Liver (tissue), 9 donors: ENCODE results near the gene CFAP54. TPM values are rescaled to one million over a fixed set of nuclear protein-coding genes. Genes with fewer than 3 reads are reported as not detected.

Experiments used
- DNase-seq: peaks from one replicate; pipeline ENCODE4 v3.0.0-alpha.2; 2017; ENCODE audit warnings: low spot score
- H3K27ac ChIP-seq, 2 donors: one replicate each; pipeline ENCODE4 v1.7.0; 2013; ENCODE audit warnings: inconsistent platforms in 2 of 2, low read length in 2 of 2, control low read depth in 1 of 2, low read depth in 1 of 2, mild to moderate bottlenecking in 1 of 2
- H3K27me3 ChIP-seq, 4 donors: one replicate each; pipeline versions ENCODE4 v1.6.1 to v1.7.0; 2013; ENCODE audit warnings: low read length in 3 of 4, inconsistent platforms in 1 of 4, mild to moderate bottlenecking in 1 of 4, moderate library complexity in 1 of 4; ENCODE audit not compliant: control insufficient read depth in 4 of 4, insufficient read depth in 4 of 4
- H3K36me3 ChIP-seq, 4 donors: one replicate each; pipeline versions ENCODE4 v1.6.1 to v1.7.0; 2013; ENCODE audit warnings: low read length in 3 of 4, mild to moderate bottlenecking in 3 of 4, low read depth in 1 of 4, moderate library complexity in 1 of 4; ENCODE audit not compliant: control insufficient read depth in 4 of 4, insufficient read depth in 3 of 4
- H3K4me1 ChIP-seq, 4 donors: one replicate each; pipeline versions ENCODE4 v1.6.1 to v1.7.0; 2013; ENCODE audit warnings: low read length in 3 of 4, mild to moderate bottlenecking in 3 of 4, moderate library complexity in 1 of 4; ENCODE audit not compliant: control insufficient read depth in 4 of 4, insufficient read depth in 4 of 4
- H3K4me3 ChIP-seq, 3 donors: one replicate each; pipeline versions ENCODE4 v1.6.1 to v1.7.0; 2013; ENCODE audit warnings: low read length in 3 of 3, control low read depth in 1 of 3, low read depth in 1 of 3, mild to moderate bottlenecking in 1 of 3
- H3K9ac ChIP-seq, 2 donors: one replicate each; pipeline ENCODE4 v1.7.0; 2013; ENCODE audit warnings: low read length in 2 of 2, mild to moderate bottlenecking in 2 of 2, moderate library complexity in 2 of 2, control low read depth in 1 of 2, low read depth in 1 of 2
- H3K9me3 ChIP-seq, 4 donors: one replicate each; pipeline versions ENCODE4 v1.6.1 to v1.7.0; 2013; ENCODE audit warnings: low read length in 3 of 4; ENCODE audit not compliant: control insufficient read depth in 4 of 4
- FOXA2 ChIP-seq: IDR thresholded peaks from 2 replicates; pipeline ENCODE4 v1.6.1; 2016; ENCODE audit warnings: antibody characterized with exemption
- HNF4A ChIP-seq, 2 donors: conservative IDR thresholded peaks; 2 replicates each; pipeline ENCODE4 v1.6.1; 2016; ENCODE audit warnings: antibody characterized with exemption in 2 of 2, mild to moderate bottlenecking in 2 of 2
- RAD21 ChIP-seq, 2 donors: IDR thresholded peaks; 2 replicates each; pipeline ENCODE4 v1.6.1; 2016; ENCODE audit warnings: antibody characterized with exemption in 2 of 2, mild to moderate bottlenecking in 2 of 2
- SP1 ChIP-seq: IDR thresholded peaks from 2 replicates; pipeline ENCODE4 v1.6.1; 2018; ENCODE audit warnings: antibody characterized with exemption, mild to moderate bottlenecking
- YY1 ChIP-seq: IDR thresholded peaks from 2 replicates; pipeline ENCODE4 v1.6.1; 2016; ENCODE audit warnings: antibody characterized with exemption, mild to moderate bottlenecking
- WGBS: extraction: QIAGEN DNeasy Blood & Tissue Kit; methylation state at CpG from one replicate; pipeline ENCODE4 v1.1.7; 2013; 5-methylcytosine and 5-hydroxymethylcytosine counted together
- polyA plus RNA-seq, 2 donors: library from polyadenylated mRNA; stranded (reverse) in 1 of 2; unstranded in 1 of 2; fragments of 200-250 nt in 1 of 2; fragments of >200 nt in 1 of 2; fragmentation: Nextera tagmentation in 1 of 2; extraction: Ambion mirVana in 1 of 2; gene quantifications; one replicate each; pipeline versions ENCODE4 v1.2.1 to v1.2.3, GENCODE V29; 2013 to 2015
- total RNA-seq, 2 donors: library from RNA; depleted of rRNA; stranded (reverse); fragments of >200 nt; gene quantifications; one replicate each; pipeline ENCODE4 v1.2.3, GENCODE V29; 2014
- TF ChIP-seq, protein P1 (sequence below): IDR thresholded peaks from 2 replicates; pipeline ENCODE4 v1.6.1; 2016; ENCODE audit warnings: antibody characterized with exemption
- TF ChIP-seq, protein P2 (sequence below): fragments of 150-350 bp; IDR thresholded peaks from 2 replicates; pipeline ENCODE4 v1.5.1; 2017; ENCODE audit warnings: improper control_type of control experiment, low read depth, low read length; ENCODE audit not compliant: missing input control
- TF ChIP-seq, protein P3 (sequence below): IDR thresholded peaks from 2 replicates; pipeline ENCODE4 v1.6.1; 2016; ENCODE audit warnings: antibody characterized with exemption
- TF ChIP-seq, protein P4 (sequence below): IDR thresholded peaks from 2 replicates; pipeline ENCODE4 v1.6.1; 2016; ENCODE audit warnings: antibody characterized with exemption, mild to moderate bottlenecking
- donor health status: healthy.
- donor health status: healthy.
- donor health status: healthy.
- donor health status: healthy.
- donor health status: healthy.

The CFAP54 gene
- total and polyA plus RNA-seq, 4 donors: 0.01 to 0.19 (median 0.15) TPM

DNA sequence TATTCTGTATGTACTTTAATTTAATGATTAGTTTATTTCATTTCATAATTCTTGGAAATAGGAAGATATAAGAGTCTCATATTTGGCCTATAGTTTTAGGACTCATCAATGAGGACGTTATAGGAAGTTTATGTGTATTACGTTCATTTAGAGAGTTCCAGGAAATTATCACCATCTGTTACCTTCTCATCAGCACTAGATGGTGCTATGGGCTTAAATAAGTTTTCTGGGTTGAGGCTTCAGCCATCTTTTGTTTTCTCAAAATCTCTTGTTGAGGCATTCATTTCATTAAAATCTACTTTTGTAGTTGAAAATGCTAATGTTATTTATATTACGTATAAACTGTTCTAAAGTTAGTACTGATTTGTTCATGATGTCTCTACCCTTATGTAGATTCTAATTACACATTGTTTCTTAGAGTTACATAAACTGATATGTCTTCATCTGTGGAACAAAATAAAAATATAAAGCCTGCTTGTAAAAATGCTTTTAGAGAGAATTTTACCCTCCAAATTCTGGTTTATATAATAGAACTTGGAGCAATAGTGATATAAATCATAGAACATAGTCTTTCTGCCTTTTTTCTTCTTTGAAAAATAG lies 89.2 kb downstream of the CFAP54 start:
- WGBS: 2% methylated on average over 3 of the region's 3 CpGs
- no peaks in the 10 kb centered on the region for H3K27me3 ChIP-seq
- no peaks in the 10 kb centered on the region for H3K36me3 ChIP-seq
- TF ChIP-seq, protein P1, sequence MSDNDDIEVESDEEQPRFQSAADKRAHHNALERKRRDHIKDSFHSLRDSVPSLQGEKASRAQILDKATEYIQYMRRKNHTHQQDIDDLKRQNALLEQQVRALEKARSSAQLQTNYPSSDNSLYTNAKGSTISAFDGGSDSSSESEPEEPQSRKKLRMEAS: no peak
- TF ChIP-seq, protein P2, sequence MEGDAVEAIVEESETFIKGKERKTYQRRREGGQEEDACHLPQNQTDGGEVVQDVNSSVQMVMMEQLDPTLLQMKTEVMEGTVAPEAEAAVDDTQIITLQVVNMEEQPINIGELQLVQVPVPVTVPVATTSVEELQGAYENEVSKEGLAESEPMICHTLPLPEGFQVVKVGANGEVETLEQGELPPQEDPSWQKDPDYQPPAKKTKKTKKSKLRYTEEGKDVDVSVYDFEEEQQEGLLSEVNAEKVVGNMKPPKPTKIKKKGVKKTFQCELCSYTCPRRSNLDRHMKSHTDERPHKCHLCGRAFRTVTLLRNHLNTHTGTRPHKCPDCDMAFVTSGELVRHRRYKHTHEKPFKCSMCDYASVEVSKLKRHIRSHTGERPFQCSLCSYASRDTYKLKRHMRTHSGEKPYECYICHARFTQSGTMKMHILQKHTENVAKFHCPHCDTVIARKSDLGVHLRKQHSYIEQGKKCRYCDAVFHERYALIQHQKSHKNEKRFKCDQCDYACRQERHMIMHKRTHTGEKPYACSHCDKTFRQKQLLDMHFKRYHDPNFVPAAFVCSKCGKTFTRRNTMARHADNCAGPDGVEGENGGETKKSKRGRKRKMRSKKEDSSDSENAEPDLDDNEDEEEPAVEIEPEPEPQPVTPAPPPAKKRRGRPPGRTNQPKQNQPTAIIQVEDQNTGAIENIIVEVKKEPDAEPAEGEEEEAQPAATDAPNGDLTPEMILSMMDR: peak; percentile 64
- TF ChIP-seq YY1: peak; percentile 62
- no peak for TF ChIP-seq HNF4A (conservative IDR thresholded peaks at IDR 0.05)
- TF ChIP-seq FOXA2: no peak
- TF ChIP-seq, protein P3, sequence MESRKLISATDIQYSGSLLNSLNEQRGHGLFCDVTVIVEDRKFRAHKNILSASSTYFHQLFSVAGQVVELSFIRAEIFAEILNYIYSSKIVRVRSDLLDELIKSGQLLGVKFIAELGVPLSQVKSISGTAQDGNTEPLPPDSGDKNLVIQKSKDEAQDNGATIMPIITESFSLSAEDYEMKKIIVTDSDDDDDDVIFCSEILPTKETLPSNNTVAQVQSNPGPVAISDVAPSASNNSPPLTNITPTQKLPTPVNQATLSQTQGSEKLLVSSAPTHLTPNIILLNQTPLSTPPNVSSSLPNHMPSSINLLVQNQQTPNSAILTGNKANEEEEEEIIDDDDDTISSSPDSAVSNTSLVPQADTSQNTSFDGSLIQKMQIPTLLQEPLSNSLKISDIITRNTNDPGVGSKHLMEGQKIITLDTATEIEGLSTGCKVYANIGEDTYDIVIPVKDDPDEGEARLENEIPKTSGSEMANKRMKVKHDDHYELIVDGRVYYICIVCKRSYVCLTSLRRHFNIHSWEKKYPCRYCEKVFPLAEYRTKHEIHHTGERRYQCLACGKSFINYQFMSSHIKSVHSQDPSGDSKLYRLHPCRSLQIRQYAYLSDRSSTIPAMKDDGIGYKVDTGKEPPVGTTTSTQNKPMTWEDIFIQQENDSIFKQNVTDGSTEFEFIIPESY: no peak
- peak; percentile 88 for TF ChIP-seq RAD21 (IDR thresholded peaks at IDR 0.05)
- H3K9me3 ChIP-seq: no peaks in the 10 kb centered on the region
- H3K27ac ChIP-seq: no peak overlapping the region
- no peaks in the 10 kb centered on the region for H3K4me1 ChIP-seq
- H3K4me3 ChIP-seq: no peak overlapping the region
- peak overlapping the region in 1 of 2 donors; percentile 22 for H3K9ac ChIP-seq
- no peak for DNase-seq

DNA sequence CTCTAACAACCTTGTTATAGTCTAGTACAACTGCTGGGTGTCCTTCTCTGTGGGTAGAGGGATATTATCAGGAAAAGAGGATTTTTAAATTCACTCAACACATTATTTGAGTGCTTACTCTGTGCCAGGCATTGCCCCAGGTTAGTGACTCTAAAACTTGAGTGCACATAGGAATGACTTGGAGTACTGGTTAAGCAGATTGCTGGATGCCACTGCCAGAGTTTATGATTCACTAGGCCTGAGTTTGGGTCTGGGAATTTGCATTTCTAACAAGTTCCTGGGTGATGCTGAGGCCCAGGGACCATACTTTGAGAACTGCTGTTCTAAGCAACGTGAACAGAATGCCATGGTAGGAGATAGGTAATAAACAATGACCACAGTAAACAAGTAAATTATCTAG lies 96.6 kb downstream of the CFAP54 start:
- Histone ChIP-seq H3K9ac (no peak overlapping the region), H3K4me1 (no peaks in the 10 kb centered on the region), H3K27ac (no peak overlapping the region), H3K27me3 (no peaks in the 10 kb centered on the region), H3K4me3 (no peak overlapping the region), H3K36me3 (no peaks in the 10 kb centered on the region), H3K9me3 (no peaks in the 10 kb centered on the region)
- no peak for DNase-seq
- TF ChIP-seq, protein P1: no peak
- TF ChIP-seq, protein P4, sequence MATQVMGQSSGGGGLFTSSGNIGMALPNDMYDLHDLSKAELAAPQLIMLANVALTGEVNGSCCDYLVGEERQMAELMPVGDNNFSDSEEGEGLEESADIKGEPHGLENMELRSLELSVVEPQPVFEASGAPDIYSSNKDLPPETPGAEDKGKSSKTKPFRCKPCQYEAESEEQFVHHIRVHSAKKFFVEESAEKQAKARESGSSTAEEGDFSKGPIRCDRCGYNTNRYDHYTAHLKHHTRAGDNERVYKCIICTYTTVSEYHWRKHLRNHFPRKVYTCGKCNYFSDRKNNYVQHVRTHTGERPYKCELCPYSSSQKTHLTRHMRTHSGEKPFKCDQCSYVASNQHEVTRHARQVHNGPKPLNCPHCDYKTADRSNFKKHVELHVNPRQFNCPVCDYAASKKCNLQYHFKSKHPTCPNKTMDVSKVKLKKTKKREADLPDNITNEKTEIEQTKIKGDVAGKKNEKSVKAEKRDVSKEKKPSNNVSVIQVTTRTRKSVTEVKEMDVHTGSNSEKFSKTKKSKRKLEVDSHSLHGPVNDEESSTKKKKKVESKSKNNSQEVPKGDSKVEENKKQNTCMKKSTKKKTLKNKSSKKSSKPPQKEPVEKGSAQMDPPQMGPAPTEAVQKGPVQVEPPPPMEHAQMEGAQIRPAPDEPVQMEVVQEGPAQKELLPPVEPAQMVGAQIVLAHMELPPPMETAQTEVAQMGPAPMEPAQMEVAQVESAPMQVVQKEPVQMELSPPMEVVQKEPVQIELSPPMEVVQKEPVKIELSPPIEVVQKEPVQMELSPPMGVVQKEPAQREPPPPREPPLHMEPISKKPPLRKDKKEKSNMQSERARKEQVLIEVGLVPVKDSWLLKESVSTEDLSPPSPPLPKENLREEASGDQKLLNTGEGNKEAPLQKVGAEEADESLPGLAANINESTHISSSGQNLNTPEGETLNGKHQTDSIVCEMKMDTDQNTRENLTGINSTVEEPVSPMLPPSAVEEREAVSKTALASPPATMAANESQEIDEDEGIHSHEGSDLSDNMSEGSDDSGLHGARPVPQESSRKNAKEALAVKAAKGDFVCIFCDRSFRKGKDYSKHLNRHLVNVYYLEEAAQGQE: no peak
- TF ChIP-seq SP1: no peak
- 77% methylated on average over 1 of the region's 1 CpG for WGBS
